HepG2 (cell line): ENCODE results near the gene UTP3. TPM values are rescaled to one million over a fixed set of nuclear protein-coding genes. Genes with fewer than 3 reads are reported as not detected.
A peak's percentile ranks its signal among the peaks of the same experiment; 100 is the strongest.

Experiments used
- IRF2 ChIP-seq: IDR thresholded peaks from 2 replicates; pipeline ENCODE4 v1.6.1; 2018; ENCODE audit warnings: missing genetic modification reagents, missing compliant biosample characterization
- ISX ChIP-seq: sonication (generic); formaldehyde crosslinking; conservative IDR thresholded peaks from 2 replicates; pipeline ENCODE4 v1.5.0; 2020; ENCODE audit warnings: missing genetic modification reagents
- MAFK ChIP-seq, 2 experiments: IDR thresholded peaks in 1 of 2; conservative IDR thresholded peaks in 1 of 2; 2 replicates each; pipeline ENCODE4 v1.6.1; 2011; ENCODE audit warnings: improper control_type of control experiment in 2 of 2, low read length in 2 of 2
- MLXIP ChIP-seq: sonication (generic); formaldehyde crosslinking; IDR thresholded peaks from 2 replicates; pipeline ENCODE4 v1.9.0; 2021; ENCODE audit warnings: missing genetic modification reagents, borderline replicate concordance
- PATZ1 ChIP-seq: sonication (generic); formaldehyde crosslinking; IDR thresholded peaks from 2 replicates; pipeline ENCODE4 v1.4.0; 2020; ENCODE audit warnings: missing genetic modification reagents
- PHF8 ChIP-seq: sonication (generic); formaldehyde crosslinking; IDR thresholded peaks from 2 replicates; pipeline ENCODE4 v1.5.0; 2020; ENCODE audit warnings: missing genetic modification reagents
- TBX2 ChIP-seq: sonication (generic); formaldehyde crosslinking; IDR thresholded peaks from 2 replicates; pipeline ENCODE4 v1.5.0; 2020; ENCODE audit warnings: missing genetic modification reagents, mild to moderate bottlenecking, borderline replicate concordance
- TBX3 ChIP-seq: fragments of 450-650 bp; IDR thresholded peaks from 2 replicates; pipeline ENCODE4 v1.6.1; 2017; ENCODE audit warnings: antibody characterized with exemption, mild to moderate bottlenecking, inconsistent platforms, borderline replicate concordance
- TCF7 ChIP-seq: sonication (generic); IDR thresholded peaks from 2 replicates; pipeline ENCODE4 v1.6.1; 2016; ENCODE audit warnings: antibody characterized with exemption, low read depth
- TFAP4 ChIP-seq: sonication (generic); IDR thresholded peaks from 2 replicates; pipeline ENCODE4 v1.6.1; 2016; ENCODE audit warnings: low read depth, borderline replicate concordance
- THAP11 ChIP-seq: IDR thresholded peaks from 2 replicates; pipeline ENCODE4 v1.6.1; 2016; ENCODE audit warnings: missing biosample characterization, missing genetic modification reagents
- XRCC5 ChIP-seq: fragments of 200-400 bp; formaldehyde crosslinking; optimal IDR thresholded peaks from 2 replicates; pipeline ENCODE3; 2017; ENCODE audit warnings: mild to moderate bottlenecking, low read length
- ZBTB20 ChIP-seq: sonication (generic); formaldehyde crosslinking; IDR thresholded peaks from 2 replicates; pipeline ENCODE4 v1.8.1; 2023; ENCODE audit warnings: missing genetic modification reagents, low read depth, mild to moderate bottlenecking, borderline replicate concordance
- ZNF136 ChIP-seq: sonication (generic); formaldehyde crosslinking; IDR thresholded peaks from 2 replicates; pipeline ENCODE4 v1.8.1; 2022; ENCODE audit warnings: low read depth, mild to moderate bottlenecking, moderate library complexity, missing genetic modification reagents
- ZNF274 ChIP-seq: sonication (generic); formaldehyde crosslinking; IDR thresholded peaks from 2 replicates; pipeline ENCODE4 v1.5.1; 2020; ENCODE audit warnings: mild to moderate bottlenecking, missing genetic modification reagents
- ZNF282 ChIP-seq: fragments of 450-650 bp; IDR thresholded peaks from 2 replicates; pipeline ENCODE4 v1.6.1; 2018; ENCODE audit not compliant: partially characterized antibody
- ZNF30 ChIP-seq: sonication (generic); formaldehyde crosslinking; IDR thresholded peaks from 2 replicates; pipeline ENCODE4 v1.5.0; 2020; ENCODE audit warnings: mild to moderate bottlenecking, missing genetic modification reagents
- ZNF383 ChIP-seq: sonication (generic); formaldehyde crosslinking; IDR thresholded peaks from 2 replicates; pipeline ENCODE4 v1.4.0; 2020; ENCODE audit warnings: missing genetic modification reagents, mild to moderate bottlenecking, borderline replicate concordance
- ZNF670 ChIP-seq: sonication (generic); formaldehyde crosslinking; IDR thresholded peaks from 2 replicates; pipeline ENCODE4 v1.8.0; 2022; ENCODE audit warnings: mild to moderate bottlenecking, missing genetic modification reagents, borderline replicate concordance
- ZNF709 ChIP-seq: sonication (generic); formaldehyde crosslinking; IDR thresholded peaks from 2 replicates; pipeline ENCODE4 v1.5.0; 2020; ENCODE audit warnings: mild to moderate bottlenecking, missing genetic modification reagents
- ZNF770 ChIP-seq: sonication (generic); formaldehyde crosslinking; IDR thresholded peaks from 2 replicates; pipeline ENCODE4 v1.5.0; 2020; ENCODE audit warnings: mild to moderate bottlenecking, missing genetic modification reagents
- ZNF878 ChIP-seq: sonication (generic); formaldehyde crosslinking; IDR thresholded peaks from 2 replicates; pipeline ENCODE4 v1.8.1; 2023; ENCODE audit warnings: mild to moderate bottlenecking, missing genetic modification reagents, moderate library complexity
- polyA plus RNA-seq, 8 experiments: library from polyadenylated mRNA; depleted of rRNA in 3 of 8; stranded (reverse) in 7 of 8; unstranded in 1 of 8; fragments of >200 nt; fragmentation: Illumina TruSeq in 4 of 8; extraction: Trizol in 4 of 8; gene quantifications; 2 replicates each; pipeline versions ENCODE4 v1.2.1 to v1.2.3, GENCODE V29; 2011 to 2016; ENCODE audit warnings: low read depth in 4 of 8, missing spikeins in 1 of 8, mixed read lengths in 1 of 8; ENCODE audit not compliant: insufficient read depth in 1 of 8
- total RNA-seq, 5 experiments: library from RNA; depleted of rRNA; stranded (reverse); fragments of >200 nt; fragmentation: Illumina TruSeq; extraction: Trizol; gene quantifications; 2 replicates each; pipeline ENCODE4 v1.2.3, GENCODE V29; 2016; ENCODE audit warnings: low read depth in 1 of 5

Gene UTP3
- total and polyA plus RNA-seq, 2 of the 13 experiments (the other 11 are each of a cell fraction or from before 2014, with no cell fraction given): 6.9 to 19.5 TPM

- TF ChIP-seq TBX3: no peak
- TF ChIP-seq ZBTB20 (CRISPR knock-in tag): no peak
- no peak for TF ChIP-seq ZNF383 (CRISPR knock-in tag)
- TF ChIP-seq MAFK (conservative IDR thresholded peaks at IDR 0.05 in 1 of 2, IDR thresholded peaks at IDR 0.05 in 1 of 2; ENCODE audit: low read length in 2 of 2): no peak
- 0 out of 2 replicates have a peak, but pooled peaks have one; percentile 34 for TF ChIP-seq THAP11 (CRISPR knock-in tag)
- peak; percentile 29; the same call in 1 of the 2 replicates for TF ChIP-seq ZNF709 (CRISPR knock-in tag)
- TF ChIP-seq ZNF282: no peak
- no peak for TF ChIP-seq ZNF30 (CRISPR knock-in tag)
- TF ChIP-seq ISX: no peak
- no peak for TF ChIP-seq ZNF670 (CRISPR knock-in tag)
- peak; percentile 82 for TF ChIP-seq PHF8 (CRISPR knock-in tag)
- TF ChIP-seq IRF2: peak; percentile 25; the same call in 1 of the 2 replicates
- peak; percentile 28 for TF ChIP-seq XRCC5
- TF ChIP-seq TCF7: no peak
- TF ChIP-seq MLXIP (CRISPR knock-in tag): no peak; the same call in 1 of the 2 replicates
- TF ChIP-seq PATZ1 (CRISPR knock-in tag): peak; percentile 97
- TF ChIP-seq ZNF770 (CRISPR knock-in tag): peak; percentile 58
- no peak for TF ChIP-seq ZNF136 (CRISPR knock-in tag)
- TF ChIP-seq TBX2 (CRISPR knock-in tag): peak; percentile 39; the same call in 1 of the 2 replicates
- TF ChIP-seq ZNF274 (CRISPR knock-in tag): no peak
- TF ChIP-seq ZNF878: peak; percentile 79; the same call in 1 of the 2 replicates
- TF ChIP-seq TFAP4: peak; percentile 25; the same call in 1 of the 2 replicates
Measured at GRCh38 chr4:70705183-70706043, 17.1 kb downstream of the UTP3 start (continued).
